Upper lobe of left lung (tissue), 6 donors: ENCODE data around the gene PZP. TPM values are rescaled to one million over a fixed set of nuclear protein-coding genes. Genes with fewer than 3 reads are reported as not detected.

ENCODE experiments used
- ATAC-seq, 2 donors: fragments of 200-7000 bp; cut with Tn5 transposase; one replicate each; pipeline ENCODE4 v1.9.1; 2022; ENCODE audit warnings: mild to moderate bottlenecking in 2 of 2, moderate library complexity in 2 of 2; ENCODE audit not compliant: low FRiP score in 2 of 2
- DNase-seq, 2 donors: peaks; one replicate each; pipeline ENCODE4 v3.0.0-alpha.2; 2019 to 2020
- H3K27ac ChIP-seq, 4 donors: fragments of 200-600 bp; sonication (generic); one replicate each; pipeline ENCODE4 v1.5.1; 2016 to 2019
- H3K27me3 ChIP-seq, 4 donors: fragments of 200-600 bp; sonication (generic); one replicate each; pipeline ENCODE4 v1.5.1; 2017 to 2019
- H3K36me3 ChIP-seq, 4 donors: fragments of 200-600 bp; sonication (generic); one replicate each; pipeline ENCODE4 v1.5.1; 2016 to 2019
- H3K4me1 ChIP-seq, 4 donors: fragments of 200-600 bp; sonication (generic); one replicate each; pipeline ENCODE4 v1.5.1; 2018 to 2019
- H3K4me3 ChIP-seq, 4 donors: fragments of 200-600 bp; sonication (generic); one replicate each; pipeline ENCODE4 v1.5.1; 2017 to 2019; ENCODE audit warnings: mild to moderate bottlenecking in 2 of 4, moderate library complexity in 1 of 4
- H3K9me3 ChIP-seq, 4 donors: fragments of 200-600 bp; sonication (generic); one replicate each; pipeline ENCODE4 v1.5.1; 2018 to 2019
- EP300 ChIP-seq, 4 donors: sonication (generic); formaldehyde crosslinking; IDR thresholded peaks; one replicate each; pipeline ENCODE4 v1.5.1; 2017; ENCODE audit warnings: antibody characterized with exemption in 4 of 4, control low read depth in 2 of 4
- POLR2A ChIP-seq, 4 donors: fragments of 450-650 bp; IDR thresholded peaks; one replicate each; pipeline ENCODE4 v1.5.1; 2016 to 2017; ENCODE audit warnings: antibody characterized with exemption in 4 of 4, mild to moderate bottlenecking in 2 of 4
- POLR2AphosphoS5 ChIP-seq, 2 donors: sonication (generic); formaldehyde crosslinking; IDR thresholded peaks; one replicate each; pipeline ENCODE4 v1.5.1; 2017; ENCODE audit warnings: antibody characterized with exemption in 2 of 2
- WGBS, 2 donors: methylation state at CpG; one replicate each; pipeline ENCODE4 v1.1.5; 2017 to 2018; 5-methylcytosine and 5-hydroxymethylcytosine counted together
- total RNA-seq, 6 donors: library from RNA; depleted of rRNA in 4 of 6; stranded (reverse); fragments of >200 nt in 4 of 6; gene quantifications; one replicate each; pipeline versions ENCODE4 v1.1.0 to v1.2.1, GENCODE V29; 2016 to 2021
- TF ChIP-seq, protein P1 (sequence below), 6 experiments: fragments of 450-650 bp in 4 of 6; fragments of 200-600 bp in 2 of 6; sonication (generic) in 2 of 6; IDR thresholded peaks; one replicate each; pipeline ENCODE4 v1.5.1; 2016 to 2019; ENCODE audit warnings: antibody characterized with exemption in 6 of 6
- donor health status: DM: no; HTN: no; CAD: no; lungs with moderate emphysema.
- donor health status: DM: no; HTN: yes; CAD: no; lungs with severe emphysema.

PZP gene
- total RNA-seq, 6 donors from 2014 or later, result 1.3 to 7.3 (median 2.0) TPM

DNA sequence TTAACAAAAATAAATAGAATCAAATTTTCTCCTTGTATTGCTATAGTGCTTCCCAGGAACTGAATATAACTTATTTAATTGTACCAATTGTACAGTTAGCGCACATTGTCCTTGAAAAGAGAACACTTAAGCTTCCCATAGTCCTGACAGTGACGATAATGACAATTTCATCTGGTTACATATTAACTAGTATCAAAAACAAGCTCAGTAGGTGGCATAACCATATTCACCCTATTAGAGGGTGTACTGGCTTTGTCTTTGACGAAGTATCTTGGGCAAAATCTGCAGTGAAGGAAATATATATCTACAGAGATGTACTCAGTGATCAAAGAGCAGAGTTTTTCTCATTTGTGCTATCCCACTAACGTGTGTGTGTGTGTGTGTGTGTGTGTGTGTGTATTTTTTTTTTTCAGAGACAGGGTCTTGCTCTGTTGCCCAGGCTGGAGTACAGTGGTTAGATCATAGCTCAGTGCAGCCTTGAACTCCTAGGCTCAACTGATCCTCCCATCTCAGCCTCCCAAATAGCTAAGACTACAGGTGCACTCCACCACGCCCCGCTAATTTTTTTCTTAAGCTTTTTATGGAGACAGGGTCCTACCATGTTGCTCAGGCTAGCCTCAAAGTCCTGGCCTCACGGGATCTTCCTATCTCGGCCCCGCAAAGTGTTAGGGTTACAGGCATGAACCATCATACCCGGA lies 87.6 kb downstream of the PZP start:
- no peaks in the 10 kb centered on the region for H3K9me3 ChIP-seq
- WGBS, 2 donors, result 82 to 95% methylated on average over 10 of the region's 10 CpGs
- DNase-seq (no peak), ATAC-seq (no peak)
- H3K27me3 ChIP-seq, result no peaks in the 10 kb centered on the region
- no peak overlapping the region for H3K4me3 ChIP-seq
- no peaks in the 10 kb centered on the region for H3K36me3 ChIP-seq
- peaks cover 25 to 57% (median 40%) of the 10 kb centered on the region in 4 donors for H3K4me1 ChIP-seq
- peak overlapping the region in 2 of 4 donors; percentile 10 to 83 for H3K27ac ChIP-seq
- TF ChIP-seq, protein P1, sequence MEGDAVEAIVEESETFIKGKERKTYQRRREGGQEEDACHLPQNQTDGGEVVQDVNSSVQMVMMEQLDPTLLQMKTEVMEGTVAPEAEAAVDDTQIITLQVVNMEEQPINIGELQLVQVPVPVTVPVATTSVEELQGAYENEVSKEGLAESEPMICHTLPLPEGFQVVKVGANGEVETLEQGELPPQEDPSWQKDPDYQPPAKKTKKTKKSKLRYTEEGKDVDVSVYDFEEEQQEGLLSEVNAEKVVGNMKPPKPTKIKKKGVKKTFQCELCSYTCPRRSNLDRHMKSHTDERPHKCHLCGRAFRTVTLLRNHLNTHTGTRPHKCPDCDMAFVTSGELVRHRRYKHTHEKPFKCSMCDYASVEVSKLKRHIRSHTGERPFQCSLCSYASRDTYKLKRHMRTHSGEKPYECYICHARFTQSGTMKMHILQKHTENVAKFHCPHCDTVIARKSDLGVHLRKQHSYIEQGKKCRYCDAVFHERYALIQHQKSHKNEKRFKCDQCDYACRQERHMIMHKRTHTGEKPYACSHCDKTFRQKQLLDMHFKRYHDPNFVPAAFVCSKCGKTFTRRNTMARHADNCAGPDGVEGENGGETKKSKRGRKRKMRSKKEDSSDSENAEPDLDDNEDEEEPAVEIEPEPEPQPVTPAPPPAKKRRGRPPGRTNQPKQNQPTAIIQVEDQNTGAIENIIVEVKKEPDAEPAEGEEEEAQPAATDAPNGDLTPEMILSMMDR (IDR thresholded peaks at IDR 0.05), result no peak

DNA sequence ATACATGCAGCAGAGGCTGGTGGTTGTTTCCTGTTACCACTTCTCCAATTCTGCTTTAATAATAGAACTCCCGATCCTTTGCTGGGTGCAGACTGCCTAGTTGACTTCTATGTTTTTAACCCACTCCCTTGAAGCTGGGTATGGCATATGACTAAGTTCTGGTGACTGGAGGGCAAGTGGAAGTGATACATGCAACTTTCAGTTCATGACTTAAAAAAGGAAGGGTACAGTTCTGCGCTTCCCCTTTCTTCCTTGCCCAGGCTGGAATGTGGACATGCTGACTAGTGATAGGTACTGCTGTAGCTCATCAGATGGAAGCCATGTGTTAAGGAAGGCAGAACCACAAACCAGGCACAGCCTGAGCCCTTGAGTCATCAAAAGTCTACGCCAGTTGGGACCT lies 90.0 kb downstream of the PZP start:
- DNase-seq, result peak in 1 of 2 donors; percentile 59
- Histone ChIP-seq H3K4me1 (peaks cover 16 to 49% (median 38%) of the 10 kb centered on the region in 4 donors), H3K27me3 (no peaks in the 10 kb centered on the region), H3K4me3 (no peak overlapping the region), H3K9me3 (no peaks in the 10 kb centered on the region), H3K27ac (peak overlapping the region; percentile 60 to 83 (median 74)), H3K36me3 (no peaks in the 10 kb centered on the region)
- 42 to 51% methylated on average over 3 of the region's 3 CpGs for WGBS, 2 donors
- TF ChIP-seq EP300 (IDR thresholded peaks at IDR 0.05) (no peak), POLR2AphosphoS5 (IDR thresholded peaks at IDR 0.05) (peak; percentile 38 to 42)
- ATAC-seq, result peak; percentile 82 to 90

DNA sequence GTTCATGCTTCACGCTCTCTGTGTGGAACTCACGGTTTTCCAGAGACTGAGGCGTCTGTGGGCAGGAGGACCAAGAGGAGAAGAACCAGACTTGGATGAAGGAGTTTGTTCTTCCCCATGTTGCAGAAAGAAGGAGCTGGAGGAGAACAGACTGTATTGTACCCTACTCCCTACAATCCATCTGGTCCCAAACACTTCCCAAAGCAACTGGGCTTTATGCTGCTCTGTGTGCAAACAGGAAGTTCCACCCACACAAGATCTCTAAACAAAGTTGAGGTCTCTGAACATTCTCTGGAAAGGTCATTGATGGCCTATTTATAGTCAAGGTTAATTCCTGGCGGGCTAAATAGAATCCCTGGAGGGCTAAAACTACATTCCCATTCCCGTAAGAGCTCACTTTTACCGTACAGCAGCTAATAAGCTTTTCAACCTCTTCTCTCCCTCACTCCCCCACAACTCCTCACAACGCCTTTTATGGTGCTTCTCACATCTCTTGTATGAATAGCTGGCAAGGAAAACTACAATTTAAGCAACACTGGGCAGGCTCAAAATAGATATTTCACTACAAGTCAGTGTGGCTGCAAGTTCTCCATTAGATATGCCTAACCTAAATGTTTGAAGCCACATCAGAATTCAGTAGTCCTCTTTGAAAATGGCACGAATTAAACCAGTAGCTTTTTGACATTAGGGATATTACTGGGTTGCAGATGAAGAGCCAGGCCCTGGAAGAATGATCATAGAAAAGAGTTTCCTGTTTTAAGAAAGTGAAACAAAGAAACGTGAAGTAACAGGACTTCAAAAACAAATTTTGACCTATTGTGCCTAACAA lies 92.2 kb downstream of the PZP start, which contains the start of gene A2M:
TSS of gene A2M (minus strand) at position 189 of the 829 bp plus-strand sequence. CDS start at position 119, 70 bp downstream.
- peak within 1 kb of the TSS; percentile 43 to 54 (median 48) for H3K4me3 ChIP-seq
- ATAC-seq (peak; percentile 49 to 82), DNase-seq (peak in 1 of 2 donors; percentile 24)
- peaks cover 0 to 15% (median 0%) of the 10 kb centered on the region in 4 donors for H3K36me3 ChIP-seq
- peak within 1 kb of the TSS; percentile 60 to 83 (median 74) for H3K27ac ChIP-seq
- H3K27me3 ChIP-seq, result no peaks in the 10 kb centered on the region
- no peaks in the 10 kb centered on the region for H3K9me3 ChIP-seq
- peaks cover 12 to 41% (median 33%) of the 10 kb centered on the region in 4 donors for H3K4me1 ChIP-seq
- TF ChIP-seq POLR2AphosphoS5 (IDR thresholded peaks at IDR 0.05), result peak; percentile 83
- peak; percentile 22 to 75 (median 56) for TF ChIP-seq EP300 (IDR thresholded peaks at IDR 0.05)
- TF ChIP-seq, protein P1 (IDR thresholded peaks at IDR 0.05), result no peak
- peak in 2 of 4 donors; percentile 50 to 58 for TF ChIP-seq POLR2A (IDR thresholded peaks at IDR 0.05)
- WGBS, 2 donors, result 48 to 49% methylated on average over 9 of the region's 9 CpGs

DNA sequence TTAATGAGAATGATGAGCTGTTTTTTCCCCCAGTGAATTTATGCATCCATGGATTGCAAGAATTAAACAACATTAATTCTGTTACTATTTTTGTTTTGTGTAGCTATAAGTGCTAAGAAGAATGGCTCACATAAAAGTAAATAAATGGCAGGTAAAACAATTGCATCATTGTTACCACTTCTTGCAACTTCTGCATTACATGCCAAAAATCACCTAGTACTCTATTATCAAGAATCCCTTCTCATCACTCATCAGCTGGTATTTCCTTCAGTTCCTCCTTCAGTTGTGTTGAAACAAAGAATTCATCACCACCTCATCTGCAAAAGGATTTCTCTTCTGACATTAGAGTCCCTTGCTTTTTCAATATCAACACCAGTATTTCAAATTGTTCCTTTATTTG lies 93.2 kb downstream of the PZP start:
- ATAC-seq (no peak), DNase-seq (no peak)
- Histone ChIP-seq H3K4me3 (peak overlapping the region in 3 of 4 donors; percentile 43 to 54 (median 47)), H3K9me3 (no peaks in the 10 kb centered on the region), H3K27ac (peak overlapping the region; percentile 60 to 83 (median 74)), H3K4me1 (peaks cover 12 to 41% (median 30%) of the 10 kb centered on the region in 4 donors), H3K27me3 (no peaks in the 10 kb centered on the region), H3K36me3 (peaks cover 0 to 23% (median 0%) of the 10 kb centered on the region in 4 donors)
- TF ChIP-seq EP300 (IDR thresholded peaks at IDR 0.05), result no peak
- no peak for TF ChIP-seq POLR2AphosphoS5 (IDR thresholded peaks at IDR 0.05)
- TF ChIP-seq, protein P1 (IDR thresholded peaks at IDR 0.05), result no peak
- TF ChIP-seq POLR2A (IDR thresholded peaks at IDR 0.05), result no peak

DNA sequence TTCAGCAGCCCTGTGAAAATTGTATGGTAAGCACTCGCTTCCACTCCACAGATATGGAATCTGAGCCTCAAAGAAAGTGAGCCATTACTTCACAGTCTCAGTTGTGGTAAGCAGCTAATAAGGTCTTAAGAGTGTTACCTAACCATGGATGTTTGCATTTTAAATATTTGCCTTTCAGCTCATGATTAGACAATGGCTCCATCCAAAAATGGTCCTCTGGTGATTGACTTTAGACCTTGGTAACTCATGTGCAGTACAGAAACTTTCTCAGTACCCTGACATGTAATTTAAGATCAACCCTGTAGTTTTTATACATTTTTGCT lies 94.2 kb downstream of the PZP start:
- Histone ChIP-seq H3K27me3 (no peaks in the 10 kb centered on the region), H3K9me3 (no peaks in the 10 kb centered on the region), H3K4me1 (peaks cover 12 to 31% (median 29%) of the 10 kb centered on the region in 4 donors), H3K4me3 (peak overlapping the region; percentile 31 to 54 (median 45)), H3K36me3 (peaks cover 0 to 33% (median 4%) of the 10 kb centered on the region in 4 donors), H3K27ac (peak overlapping the region; percentile 18 to 83 (median 53))
- ATAC-seq (no peak), DNase-seq (no peak)
- 36 to 45% methylated on average over 1 of the region's 1 CpG for WGBS, 2 donors
- TF ChIP-seq EP300 (IDR thresholded peaks at IDR 0.05) (no peak), POLR2AphosphoS5 (IDR thresholded peaks at IDR 0.05) (no peak), POLR2A (IDR thresholded peaks at IDR 0.05) (no peak)
- TF ChIP-seq, protein P1 (IDR thresholded peaks at IDR 0.05), result no peak
